GM18868 (cell line): ENCODE results near the gene SLC34A1.

Experiments
- ATAC-seq: cut with Tn5 transposase; IDR thresholded peaks from one replicate; pipeline ENCODE4 v1.9.1; 2021; ENCODE audit warnings: mild to moderate bottlenecking, moderate library complexity; ENCODE audit not compliant: unreplicated experiment

Gene SLC34A1

DNA sequence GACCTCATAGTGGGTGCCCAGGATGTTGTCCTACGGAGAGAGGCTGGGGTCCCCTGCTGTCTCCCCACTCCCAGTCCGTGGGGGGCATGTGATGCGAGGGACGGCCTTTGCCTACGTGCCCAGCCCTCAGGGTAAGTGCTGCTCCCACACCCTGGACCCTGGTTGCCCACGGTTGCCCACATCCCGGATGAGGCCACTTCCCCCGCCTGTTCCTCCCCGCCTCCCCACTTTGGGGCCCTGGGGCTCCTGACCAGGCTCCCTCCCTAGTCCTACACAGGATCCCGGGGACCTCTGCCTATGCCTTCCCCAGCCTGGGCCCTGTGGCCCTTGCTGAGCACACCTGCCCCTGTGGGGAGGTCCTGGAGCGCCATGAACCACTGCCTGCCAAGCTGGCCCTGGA, 1.5 kb downstream of the SLC34A1 start:
- ATAC-seq = no peak

DNA sequence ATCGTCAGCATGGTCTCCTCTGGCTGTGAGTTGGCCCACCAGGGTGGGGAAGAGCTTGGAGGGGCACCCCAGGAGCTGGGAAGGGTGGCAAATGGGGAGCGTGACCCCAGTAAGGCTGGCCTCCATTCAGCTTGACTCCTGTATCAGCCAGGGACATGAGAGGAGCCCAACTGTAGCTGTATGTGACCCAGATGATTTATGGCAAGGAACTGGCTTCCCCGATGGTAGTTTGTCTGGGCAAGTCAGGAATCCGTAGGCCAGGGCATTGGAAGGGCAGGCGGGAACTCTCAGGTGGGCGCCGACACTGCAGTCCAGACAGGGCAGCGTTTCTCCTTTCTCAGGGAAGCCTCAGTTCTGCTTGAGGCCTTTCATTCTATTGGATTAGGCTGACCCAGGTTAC, 2.3 kb downstream of the SLC34A1 start:
- no peak for ATAC-seq

DNA sequence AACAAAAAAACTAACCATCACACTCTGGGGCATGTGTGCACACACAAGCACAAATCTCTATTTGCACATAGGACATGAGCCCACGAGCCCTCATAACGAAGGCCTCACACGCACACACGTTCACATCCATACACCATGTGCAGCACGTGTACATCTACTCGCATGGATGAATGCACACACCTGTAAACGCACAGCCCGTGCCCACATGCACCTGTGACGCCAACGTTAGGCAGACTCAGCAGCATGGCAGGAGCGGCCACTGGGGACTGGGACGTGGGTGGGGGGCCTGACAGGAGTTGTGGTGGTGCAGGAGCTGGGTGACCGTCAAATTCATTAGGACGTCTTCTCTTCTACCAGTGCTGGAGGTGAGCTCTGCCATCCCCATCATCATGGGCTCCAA, 3.2 kb downstream of the SLC34A1 start:
- ATAC-seq = no peak

DNA sequence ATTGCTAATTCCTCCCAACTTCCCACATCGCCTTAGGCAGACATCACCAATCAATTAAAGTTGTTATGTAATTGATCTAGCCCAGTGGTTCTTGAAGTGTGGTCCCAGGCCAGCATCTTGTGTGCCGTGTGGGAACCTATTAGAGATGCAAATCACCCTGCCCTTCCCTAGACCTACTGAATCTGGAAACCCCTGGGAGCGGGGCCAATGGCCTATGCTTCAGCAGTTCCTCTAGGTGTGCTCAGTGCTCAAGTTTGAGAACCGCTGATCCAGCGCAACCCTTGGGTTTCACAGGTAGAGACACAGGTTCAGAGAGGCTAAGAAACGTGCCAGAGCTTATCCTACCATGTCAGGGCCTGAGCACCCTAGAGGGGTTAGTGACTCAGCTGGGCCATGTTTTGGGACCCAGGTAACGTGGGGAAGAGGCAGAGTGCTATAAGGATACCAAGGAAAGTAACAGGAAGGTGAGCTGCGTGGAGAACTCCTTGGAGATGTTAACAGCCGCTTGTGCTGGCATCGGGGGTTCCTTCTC, 4.4 kb downstream of the SLC34A1 start:
- no peak for ATAC-seq

DNA sequence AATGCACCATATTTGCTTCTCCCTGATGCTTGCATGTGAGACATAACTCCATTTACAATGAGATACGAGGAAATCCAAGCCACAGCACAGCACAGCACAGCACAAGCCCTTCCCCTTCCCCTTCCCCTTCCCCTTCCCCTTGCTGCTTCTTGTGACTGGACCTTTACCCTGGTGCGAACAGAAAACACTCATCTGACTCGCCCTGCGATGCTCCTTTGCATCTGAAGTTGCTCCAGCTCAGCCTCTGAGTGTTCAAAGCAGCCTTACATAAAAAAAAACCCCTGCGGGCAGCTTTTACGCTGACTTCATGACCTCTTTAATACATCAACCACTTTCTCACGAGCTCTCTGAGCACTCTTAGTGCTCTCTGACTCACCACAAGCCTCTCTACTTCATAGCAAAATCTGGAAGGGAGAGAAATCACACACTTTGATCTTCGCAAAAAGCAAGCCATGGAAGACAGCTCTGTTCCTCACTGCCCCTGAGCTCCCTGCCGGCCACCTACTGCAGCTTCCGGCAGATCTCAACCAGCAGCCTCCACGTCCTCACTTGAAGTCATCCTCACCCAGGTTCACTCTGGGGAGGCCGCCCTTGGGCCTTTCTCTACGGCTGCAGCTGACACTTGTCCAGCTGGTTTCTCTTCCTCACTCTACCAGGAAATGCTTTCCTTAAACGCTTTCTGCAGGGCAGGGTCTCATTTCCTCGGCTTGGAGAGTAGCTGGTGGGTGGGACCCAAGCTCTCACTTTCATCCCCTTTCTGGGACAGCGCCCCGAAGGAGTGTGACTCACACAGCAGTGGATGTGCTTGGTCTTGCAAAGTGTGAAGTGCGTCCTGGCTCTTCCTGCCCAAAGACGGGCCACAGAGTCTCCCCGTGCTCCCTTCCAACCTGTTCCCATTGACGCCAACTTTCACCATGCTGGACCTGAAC, 5.3 kb downstream of the SLC34A1 start:
- no peak for ATAC-seq

DNA sequence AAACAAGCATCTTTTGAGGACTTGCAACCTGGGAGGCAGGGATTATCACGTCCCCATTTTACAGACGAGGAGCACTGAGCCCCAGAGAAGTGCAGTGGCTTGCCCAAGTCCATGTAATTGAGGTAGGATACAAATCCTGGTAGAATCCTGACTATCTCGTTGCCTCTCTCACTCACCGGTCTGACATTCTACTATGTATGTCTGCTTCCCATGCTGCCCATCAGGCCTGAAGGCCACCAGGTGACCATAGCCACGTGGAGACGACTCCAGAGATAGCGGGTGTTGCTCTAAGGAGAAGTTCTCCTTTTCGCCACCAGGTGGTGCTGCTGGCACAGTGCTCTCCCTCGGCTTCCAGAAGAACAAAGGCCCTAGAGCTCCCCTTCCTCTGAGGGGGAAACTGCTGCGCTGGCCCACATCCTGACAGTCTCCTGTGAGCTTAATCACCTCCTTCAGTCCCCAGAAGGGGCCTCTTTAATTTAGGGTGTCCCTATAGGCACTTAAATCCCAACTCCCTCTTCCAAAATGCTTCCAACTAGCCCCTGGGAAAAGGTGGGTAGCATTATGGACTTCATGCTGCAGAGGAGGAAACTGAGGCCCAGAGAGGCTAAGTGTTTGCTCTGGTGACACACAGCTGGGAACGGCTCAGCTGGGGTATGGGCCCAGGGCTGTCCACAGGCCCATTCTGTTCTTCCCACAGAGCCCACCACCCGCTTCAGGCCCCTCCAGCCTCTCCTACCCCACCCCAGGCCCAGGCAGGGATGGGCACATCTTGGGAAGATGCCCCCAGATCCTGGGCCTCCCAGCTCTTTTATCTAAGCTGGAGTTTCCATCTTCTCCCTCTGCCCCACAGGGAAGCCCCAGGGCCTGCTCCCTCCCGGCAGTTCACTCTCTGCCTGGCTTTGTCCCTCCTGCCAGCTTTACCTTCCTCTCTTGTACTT, 6.4 kb downstream of the SLC34A1 start:
- peak; percentile 60 for ATAC-seq

DNA sequence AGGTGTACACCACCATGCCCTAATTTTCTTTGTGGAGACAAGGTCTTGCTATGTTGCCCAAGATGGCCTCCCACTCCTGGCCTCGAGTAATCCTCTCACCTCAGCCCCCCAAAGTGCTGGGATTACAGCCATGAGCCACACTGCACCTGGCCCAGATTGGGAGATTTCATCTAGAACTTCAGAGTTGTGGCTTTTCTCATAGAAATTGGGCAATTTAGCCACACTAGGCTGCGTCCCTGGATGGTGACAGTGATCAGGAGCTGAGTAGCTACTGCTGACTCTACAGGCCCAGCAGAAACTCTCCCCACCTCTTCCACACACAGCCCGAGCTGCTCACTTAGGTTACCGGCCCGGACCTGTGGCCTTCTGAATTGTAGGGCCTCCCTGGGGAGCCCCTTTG, 8.5 kb downstream of the SLC34A1 start:
- no peak for ATAC-seq

DNA sequence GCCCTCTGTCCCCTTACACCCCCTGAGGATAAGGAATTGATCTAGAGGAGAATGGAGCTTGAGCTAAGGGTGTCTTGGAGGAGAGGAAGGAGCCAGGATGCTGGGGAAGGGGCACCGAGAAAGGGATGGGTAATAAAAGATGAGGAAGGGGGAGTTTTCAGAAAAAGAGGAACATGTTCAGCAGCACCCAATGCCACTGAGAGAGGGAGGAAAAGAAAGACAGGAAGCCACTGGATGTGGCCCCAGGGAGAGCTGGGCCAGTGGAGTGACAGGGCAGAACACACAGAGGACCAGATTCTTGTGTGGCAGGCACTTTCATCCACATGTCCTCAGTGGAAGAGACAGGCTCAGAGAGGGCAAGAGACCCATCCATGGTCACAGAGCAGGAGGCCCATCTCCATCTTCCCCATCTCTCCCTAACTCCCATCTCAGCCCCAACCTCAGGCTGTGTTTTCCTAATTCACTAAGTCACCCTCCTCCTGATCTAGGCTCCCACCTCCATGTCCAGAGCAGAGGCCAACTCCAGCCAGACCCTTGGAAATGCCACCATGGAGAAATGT, 9.1 kb downstream of the SLC34A1 start:
- ATAC-seq = no peak

DNA sequence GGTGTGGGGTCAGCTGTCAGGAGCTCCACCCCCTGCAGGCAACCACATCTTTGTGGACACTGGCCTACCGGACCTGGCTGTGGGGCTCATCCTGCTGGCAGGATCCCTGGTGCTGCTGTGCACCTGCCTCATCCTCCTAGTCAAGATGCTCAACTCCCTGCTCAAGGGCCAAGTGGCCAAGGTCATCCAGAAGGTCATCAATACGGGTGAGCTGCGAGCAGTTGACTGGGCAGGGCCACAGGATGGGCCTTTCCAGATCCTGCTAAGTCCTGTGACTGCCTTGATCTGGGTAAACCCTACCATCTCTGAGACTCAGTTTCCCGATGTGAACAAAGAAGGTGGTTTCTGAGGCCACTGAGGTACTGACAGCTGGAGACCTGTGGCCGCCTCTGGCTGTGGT, 9.8 kb downstream of the SLC34A1 start:
- ATAC-seq = no peak

DNA sequence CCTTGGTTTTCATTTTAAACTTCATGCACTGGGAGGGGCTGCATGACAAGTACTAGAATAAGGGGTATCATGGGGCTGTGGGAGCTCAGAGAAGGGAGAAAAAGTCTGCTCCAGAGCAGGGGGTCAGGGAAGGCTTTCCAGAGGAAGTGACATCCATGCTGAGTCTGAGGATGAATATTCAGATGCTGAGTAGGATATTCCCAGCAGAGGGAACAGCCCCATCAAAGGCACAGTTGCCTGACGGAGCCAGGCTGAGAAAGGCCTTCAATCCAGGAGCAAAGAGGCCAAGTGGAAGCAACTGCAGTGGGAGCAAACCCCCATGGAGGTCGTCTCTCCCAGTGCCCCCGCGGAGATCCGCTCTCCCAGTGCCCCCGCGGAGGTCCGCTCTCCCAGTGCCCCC, 11.8 kb downstream of the SLC34A1 start:
- ATAC-seq = no peak

DNA sequence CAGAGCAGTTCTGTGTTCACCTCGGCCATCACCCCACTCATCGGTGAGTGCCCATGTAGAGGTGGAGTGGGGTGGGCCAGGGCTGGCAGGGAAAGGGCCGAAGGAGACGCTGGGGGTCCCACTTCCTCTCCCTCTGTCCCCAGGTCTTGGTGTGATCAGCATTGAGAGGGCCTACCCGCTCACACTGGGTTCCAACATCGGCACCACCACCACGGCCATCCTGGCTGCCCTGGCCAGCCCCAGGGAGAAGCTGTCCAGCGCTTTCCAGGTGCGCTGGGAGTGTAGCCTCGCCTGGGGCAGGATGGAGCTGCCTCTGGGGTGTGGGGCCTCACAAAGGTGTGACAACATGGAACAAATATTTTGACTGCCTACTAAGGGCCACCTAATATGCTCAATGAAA, 12.6 kb downstream of the SLC34A1 start:
- no peak for ATAC-seq

DNA sequence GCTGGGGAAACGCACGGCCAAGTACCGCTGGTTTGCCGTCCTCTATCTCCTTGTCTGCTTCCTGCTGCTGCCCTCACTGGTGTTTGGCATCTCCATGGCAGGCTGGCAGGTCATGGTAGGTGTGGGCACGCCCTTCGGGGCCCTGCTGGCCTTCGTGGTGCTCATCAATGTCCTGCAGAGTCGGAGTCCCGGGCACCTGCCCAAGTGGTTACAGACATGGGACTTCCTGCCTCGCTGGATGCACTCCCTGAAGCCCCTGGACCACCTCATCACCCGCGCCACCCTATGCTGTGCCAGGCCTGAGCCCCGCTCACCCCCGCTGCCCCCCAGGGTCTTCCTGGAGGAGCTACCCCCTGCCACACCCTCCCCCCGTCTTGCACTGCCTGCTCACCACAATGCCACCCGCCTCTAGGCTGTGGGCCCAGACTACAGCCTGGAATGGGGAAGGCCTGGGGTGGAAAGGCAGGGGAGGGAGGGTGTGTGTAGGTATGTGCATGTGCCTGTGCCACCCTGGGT, 13.7 kb downstream of the SLC34A1 start:
- no peak for ATAC-seq

DNA sequence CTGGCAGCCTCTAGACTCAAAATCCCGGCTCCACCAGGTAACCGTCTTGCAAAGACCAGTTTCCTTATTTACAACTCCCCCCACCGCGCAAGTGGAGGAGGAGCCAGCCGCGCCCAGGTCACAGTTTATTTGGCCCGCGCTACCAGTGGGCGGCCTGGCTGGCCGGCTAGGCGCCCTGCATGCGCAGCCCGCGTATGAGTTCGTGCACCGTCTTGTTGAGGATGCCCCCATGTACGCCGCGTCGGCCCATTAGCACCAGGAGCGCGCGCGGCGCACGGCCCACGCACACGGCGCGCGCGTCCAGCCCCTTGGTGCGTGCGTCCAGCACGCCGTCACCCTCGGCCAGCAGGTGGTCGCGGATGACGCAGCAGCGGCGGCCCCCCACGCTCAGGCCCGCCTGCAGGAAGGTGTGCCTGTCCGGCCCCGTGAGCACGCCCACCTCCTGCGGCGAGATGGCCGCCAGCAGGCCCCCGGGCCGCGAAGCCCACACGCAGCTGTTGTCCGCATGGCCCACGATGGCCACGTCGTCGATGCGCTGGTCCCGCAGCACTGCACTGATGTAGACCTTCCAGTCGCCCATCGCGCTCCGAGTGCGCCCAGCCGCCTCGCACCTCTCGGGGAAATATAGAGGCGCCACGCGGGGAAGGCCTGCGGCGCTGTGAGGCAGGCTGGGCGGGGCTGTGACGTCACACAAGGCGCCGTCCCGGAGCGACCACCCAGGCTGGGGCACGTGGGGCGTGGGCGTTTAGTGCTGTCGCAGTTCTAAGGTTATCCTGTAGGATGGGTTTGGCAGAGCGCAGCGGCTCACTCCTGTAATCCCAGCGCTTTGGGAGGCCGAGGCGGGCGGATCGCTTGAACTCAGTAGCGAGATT, 16.0 kb downstream of the SLC34A1 start, which contains the start of gene PFN3:
Gene PFN3 (minus strand): TSS at position 665 of the 872 bp plus-strand sequence. CDS start 85 bp downstream, at position 580.
- no peak for ATAC-seq

DNA sequence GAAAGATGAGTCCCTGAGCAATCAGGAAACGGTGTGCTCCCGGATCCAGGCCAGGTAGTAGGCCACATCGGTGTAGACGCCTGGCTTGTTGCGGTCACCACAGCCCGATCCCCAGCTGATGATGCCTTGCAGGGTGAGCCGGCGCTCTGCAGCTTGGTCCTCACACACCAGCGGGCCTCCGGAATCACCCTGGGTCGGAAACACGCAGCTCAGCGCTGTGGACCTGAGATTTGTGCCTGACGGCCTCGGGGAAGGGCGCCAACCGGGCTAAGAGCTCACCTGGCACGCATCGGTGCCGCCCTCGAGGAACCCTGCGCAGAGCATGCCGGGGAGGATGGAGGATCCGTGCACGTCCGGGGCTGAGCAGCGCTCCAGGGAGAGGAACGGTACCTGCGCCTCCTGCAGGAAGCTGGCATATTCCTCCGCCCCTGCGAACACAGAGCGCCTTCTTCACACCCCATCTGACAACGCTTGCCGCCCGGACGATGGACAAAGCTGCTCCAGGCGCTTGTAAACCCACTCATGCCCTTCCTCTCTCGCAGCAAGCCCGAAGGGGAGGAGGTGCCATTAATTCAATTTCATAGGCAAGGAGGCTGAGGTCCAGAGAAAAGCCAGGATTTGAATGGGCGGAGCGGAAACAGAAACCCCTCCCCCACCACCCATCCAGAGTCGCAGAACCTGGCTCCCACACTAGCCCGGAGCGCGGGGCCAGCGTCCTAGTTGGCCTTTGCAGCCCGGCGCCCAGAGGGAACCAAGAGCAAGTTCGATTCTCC, 18.2 kb downstream of the SLC34A1 start:
- no peak for ATAC-seq

DNA sequence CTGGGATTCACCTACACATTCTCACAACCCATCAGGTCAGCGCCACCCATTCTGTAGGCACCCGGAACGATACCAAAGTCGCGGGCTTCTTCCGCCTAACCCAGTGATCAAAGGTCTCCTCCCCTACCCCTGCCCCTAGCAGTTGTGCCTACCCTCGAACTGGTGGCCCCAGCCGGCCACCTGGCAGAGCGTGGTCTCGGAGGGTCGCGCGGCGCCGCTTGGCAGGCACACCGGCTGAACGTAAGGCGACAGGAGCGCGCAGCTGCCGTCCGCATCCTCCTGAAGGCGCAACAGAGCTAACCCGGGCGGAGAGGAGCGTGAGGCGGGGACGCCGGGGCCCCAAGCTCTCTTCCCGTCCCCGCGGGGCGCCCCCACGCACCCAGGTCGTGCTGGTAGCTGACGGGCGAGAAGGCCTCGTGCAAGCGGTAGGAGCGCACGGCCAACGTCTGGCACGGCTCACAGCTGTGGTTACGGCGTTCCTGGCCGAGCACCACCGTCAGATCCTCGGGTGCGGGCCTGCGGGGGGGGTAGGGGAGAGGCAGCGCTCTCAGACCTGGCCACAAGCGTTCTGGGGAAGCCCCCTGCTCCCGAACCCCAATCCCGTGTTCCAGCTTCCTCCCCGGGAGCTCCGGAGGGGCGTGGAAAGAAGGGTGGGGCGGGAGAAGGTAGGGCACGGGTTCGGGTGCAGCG, 19.0 kb downstream of the SLC34A1 start:
- peak; percentile 19 for ATAC-seq

DNA sequence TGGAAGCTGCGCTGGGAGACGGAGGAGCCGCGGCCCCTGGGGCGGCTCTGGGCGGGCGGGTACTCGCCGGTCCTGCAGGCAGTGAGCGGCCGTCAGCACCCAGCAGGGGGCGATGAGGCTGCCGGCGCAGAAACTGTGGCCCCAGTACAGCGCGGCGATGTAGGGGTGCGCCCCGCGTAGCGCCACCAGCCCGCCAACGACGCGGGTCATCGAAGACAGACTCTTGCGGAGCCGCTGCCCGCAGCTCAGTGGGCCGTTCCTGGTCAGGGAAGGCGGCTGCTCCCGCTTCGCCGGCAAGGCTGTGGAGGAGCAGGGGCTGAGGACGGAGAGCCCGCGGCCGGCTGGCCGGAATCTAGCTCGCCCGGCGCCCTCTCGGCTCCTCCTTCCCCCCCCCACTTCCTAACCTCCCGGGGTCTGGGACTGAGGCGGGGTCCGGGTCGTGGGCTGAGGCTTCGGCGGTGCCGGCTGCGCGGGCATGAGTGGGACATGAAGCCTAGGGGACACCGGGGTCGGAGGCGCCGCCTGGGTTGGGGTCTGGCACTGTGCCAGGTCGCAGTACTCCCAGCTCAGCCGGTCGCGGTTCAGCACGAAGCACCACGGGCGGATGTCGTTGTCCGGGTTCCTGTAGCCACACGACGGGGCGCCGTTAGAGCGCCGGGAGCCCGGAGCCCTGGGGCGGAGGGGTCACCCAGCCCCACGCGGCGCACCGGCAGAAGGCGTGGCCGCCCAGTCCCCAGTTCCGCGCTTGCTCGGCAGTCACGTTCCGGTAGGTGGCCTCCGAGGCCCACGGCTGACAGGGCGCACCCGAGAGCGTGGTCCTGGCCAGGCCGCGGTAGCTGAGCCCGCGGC, 19.8 kb downstream of the SLC34A1 start:
- peak; percentile 72 for ATAC-seq

DNA sequence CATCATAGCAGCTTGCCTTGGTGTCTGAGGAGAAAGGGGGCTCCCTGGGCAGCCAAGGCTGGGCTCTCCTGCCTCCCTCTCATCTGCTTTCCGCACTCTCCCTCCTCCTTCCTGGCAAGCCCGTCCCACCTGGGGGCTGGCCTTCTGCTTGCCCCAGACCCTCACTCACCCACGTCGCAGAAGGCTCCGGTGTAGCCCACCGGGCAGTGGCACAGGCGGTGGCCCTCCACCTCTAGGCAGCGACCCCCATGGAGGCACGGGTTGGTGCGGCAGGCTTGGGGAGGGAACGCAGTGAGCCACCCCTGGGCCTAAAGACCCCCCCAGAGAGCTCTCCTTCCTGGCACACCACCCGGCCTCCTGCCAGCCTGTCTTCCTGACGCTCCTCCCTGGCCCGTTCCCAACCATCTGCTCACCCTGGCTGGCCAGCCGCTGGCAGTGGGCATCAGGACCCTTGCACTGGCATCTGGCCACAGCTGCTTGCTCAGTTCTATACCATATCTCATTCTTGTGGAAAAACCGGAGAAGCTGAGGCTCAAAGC, 20.5 kb downstream of the SLC34A1 start:
- ATAC-seq = no peak
